EL (cell line): ENCODE data around the gene MYOCD.
"Not testable (repeated sequence)": the region's sequence is repeated elsewhere in the genome, so short reads cannot be mapped to it uniquely, and the experiment has no call there.

ENCODE experiments used
- DNase-seq: peaks from one replicate; pipeline ENCODE4 v3.0.0-alpha.2; 2016

Gene MYOCD

DNA sequence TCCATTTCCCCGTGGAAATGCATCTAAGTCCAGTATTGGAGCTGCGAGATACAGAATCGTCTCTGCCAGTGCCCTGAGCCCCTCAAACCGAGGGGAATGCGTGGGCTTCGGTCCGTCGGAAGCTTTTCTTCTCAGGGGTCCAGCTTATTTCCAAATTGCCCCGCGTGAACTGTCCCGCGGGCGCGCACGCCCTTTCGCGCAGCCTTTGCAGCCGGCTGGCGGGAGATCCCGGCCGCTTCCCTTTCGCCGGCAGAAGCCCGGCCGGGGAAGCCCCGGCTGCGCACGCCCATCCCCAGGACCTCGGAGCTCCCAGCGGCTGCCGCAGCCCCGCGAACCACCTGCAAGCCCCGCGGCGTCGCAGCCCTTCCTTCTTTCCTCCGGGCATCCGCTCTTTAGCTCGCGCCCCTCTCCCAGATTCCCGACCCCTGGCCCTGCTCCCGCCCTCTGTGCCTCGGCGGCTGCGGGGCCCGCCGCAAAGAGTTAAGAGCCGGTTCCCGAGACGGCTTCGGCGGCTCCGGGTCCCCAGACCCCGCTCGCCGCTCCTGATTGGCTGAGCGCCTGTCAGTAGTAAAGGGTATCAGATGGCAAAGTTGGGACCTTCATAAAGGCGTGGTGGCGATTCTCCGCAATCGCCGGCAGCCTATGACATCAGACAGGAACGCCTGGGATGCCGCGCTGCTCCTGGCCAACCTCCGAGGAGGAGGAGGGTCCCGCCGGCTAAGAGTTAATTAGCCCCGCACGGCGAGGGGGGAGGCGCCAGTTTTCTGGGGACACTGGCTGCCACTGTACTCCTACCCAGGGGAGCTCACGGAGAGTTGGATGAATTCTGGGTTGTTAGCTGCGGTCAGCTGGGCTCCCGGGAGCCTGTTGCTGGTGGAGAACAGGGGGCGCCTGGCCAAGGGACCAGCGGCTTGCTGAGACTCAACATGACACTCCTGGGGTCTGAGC, at the start of gene MYOCD:
Gene MYOCD (plus strand): TSS at position 628 of the 948 bp plus-strand sequence. CDS start 299 bp downstream, at position 927.
- DNase-seq = peak; percentile 69

GRCh38 chr17:12616161-12616560, 49.5 kb upstream of the MYOCD start:
- DNase-seq = no peak

DNA sequence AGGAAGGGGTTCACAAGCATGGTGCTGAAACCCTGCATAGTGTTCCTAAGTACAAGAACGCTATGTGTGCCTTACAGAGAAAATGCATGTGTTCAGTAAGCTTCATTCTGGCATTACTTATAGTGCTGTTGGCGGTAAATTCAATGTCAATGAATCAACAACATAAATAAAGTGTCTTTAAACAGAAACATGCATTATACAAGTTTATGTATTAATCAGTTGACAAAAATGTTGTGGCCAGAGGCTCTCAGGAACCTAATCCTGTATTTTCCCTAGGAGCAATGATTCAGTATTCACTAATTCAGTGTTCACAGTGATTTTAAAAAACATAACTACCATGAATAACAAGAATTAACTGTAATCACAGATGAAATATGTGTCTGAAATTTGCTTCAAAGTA, 47.1 kb upstream of the MYOCD start:
- peak; percentile 79 for DNase-seq

DNA sequence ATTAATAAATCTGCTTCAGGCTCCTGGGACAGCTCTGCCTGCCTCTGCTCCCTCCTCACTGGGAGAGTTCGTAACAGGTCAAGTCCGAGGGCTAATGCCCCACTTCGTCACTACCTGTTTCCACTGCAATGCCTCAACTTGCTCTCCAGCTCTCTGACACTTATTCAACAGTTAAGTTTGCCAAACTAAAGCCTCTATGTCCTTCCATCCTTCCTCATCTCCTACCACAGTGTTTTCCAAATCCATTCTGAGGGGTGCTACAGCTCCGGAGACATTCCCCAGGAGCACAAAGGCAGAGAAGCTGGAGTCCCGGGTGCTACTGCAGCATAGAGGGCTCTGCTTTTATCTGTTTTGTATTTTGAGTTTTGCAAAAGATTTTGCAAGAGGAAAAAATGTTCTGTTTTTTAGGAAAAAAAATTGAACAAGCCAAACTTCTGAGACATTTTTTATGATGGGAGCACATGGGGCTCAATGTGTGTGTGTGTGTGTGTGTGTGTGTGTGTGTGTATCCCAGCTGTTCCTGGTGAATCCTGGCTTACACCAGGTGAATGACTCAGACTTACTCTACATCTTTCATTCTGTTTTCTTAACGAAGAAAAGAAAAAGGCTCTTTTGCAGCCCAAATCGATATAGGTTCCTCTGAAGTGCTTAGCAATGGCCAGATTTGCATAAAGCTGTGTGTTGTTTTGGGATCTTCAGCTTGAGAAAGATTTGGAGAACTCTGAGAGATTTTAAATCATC, 46.1 kb upstream of the MYOCD start:
- peak; percentile 7 for DNase-seq

DNA sequence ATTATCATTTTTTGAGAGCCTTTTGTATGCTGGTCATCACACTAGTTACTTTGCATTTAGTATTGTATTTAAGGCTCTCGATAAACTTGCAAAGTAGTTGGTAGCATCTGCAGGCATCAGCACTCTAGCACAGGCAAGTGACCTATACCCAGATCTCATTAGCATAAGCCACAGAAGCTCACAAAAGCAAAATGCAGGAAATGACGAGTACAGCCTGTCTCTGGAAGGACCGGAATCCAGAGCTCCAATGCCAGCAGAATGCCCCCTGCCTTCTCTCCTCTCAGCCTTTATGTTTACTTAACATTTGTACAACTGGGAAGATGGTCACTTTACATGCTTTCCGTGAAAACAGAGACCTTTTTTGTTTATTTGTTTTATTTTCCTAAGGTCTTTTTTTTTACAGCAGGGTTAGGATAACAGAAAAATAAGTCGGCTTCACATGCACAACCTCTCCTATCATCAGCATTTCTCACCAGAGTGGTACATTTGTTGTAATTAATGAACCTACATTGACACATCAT, 45.4 kb upstream of the MYOCD start:
- peak; percentile 72 for DNase-seq

- DNase-seq = peak; percentile 17
These were observed 43.0 kb upstream of the MYOCD start for GRCh38 chr17:12622726-12623125.

- DNase-seq = no peak
These were observed 42.4 kb upstream of the MYOCD start for GRCh38 chr17:12623220-12623848.

DNA sequence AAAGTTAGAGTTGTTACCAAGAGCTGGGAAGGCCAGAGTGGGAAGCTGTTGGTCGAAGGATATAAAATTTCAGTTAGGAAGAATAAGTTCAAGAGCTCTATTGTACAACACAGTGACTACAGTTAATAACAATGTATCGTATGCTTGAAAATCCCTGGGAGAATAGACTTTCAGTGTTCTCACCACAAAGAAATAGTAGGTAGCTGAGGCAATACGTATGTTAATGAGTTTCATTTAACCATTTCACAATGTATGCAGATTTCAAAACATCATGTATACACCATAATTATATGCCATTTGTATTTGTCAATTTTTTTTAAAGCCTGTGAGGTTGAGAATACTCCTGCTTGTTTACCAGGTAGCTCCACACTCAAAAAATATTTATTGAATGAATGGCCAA, 41.5 kb upstream of the MYOCD start:
- no peak for DNase-seq

DNA sequence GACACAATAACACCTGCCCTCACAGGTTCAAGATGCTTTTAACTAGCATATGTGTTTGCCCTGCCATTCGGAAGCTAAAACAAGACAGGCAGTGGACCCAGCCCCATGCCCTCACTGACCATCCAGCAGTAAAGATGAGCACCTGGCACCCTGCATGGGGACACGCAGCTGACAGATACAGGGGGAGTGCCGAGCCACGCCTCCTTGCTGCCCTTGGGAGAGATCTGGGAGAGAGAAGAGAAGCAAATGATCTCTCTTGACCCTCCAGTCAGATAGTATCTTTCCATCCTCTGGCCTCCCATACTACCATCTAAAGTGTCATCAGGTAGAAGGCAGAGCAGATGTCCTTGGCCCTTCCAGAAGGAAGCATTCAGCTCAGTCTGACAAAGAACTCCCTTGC, 40.6 kb upstream of the MYOCD start:
- no peak for DNase-seq

DNA sequence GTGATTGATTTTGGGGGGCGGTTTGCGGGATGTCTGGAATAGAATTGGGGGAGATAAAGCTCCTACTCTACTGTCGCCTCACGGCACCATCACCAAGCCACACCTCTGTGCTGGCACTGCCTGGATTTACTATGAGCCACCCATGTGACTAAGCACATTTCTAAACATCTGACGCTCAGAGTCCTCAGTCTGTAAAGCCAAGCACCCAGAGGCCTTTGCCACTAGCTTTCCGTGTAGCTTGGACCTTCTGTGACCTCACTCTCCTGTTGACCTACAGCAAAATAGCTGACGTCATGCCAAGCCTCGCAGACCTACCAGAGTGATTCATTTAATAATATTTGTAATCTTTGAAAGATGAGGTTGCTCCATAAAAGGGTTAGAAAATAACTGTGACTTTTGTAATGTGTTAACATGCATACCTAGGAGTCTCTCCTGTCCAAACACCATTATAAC, 38.5 kb upstream of the MYOCD start:
- DNase-seq = peak; percentile 92

- peak; percentile 50 for DNase-seq
These were observed 37.8 kb upstream of the MYOCD start for GRCh38 chr17:12627781-12628451.

DNA sequence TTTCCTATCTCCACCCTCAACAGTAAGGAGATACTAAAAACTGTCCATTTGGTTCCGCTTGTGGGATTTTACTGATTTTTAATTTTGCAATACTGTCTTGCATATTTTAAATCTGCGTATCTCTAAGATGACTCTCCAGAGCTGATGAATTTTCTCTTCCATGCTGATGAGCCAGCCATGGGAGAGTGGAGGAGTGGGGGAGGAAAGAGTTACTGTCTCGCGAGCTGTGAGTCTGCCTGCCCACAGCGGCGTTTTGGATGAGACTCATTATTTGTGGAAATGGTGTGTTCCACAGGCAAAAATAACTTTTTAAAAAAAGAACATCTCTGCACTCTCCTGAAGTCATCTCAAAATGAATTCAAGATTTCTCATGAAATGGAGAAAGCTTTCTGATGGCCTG, 34.6 kb upstream of the MYOCD start:
- DNase-seq = no peak

DNA sequence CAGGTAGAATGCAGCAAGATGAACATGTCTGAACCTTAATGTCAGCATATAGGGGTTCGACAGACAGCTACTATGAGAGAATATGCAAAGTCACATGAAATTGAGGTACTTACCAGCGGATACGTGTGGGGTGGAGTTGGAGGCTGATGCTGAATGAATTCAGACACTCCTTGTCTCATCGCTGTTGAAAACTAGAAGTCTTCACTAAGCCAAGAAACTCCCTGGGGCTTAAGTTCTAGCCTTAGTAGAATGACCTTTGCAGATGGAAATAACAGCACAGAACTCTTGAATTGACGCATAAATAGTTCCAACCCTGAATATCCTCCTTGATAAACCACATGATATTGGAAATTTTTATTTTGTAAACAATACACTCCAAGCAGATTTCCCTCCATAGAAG, 32.9 kb upstream of the MYOCD start:
- no peak for DNase-seq

DNA sequence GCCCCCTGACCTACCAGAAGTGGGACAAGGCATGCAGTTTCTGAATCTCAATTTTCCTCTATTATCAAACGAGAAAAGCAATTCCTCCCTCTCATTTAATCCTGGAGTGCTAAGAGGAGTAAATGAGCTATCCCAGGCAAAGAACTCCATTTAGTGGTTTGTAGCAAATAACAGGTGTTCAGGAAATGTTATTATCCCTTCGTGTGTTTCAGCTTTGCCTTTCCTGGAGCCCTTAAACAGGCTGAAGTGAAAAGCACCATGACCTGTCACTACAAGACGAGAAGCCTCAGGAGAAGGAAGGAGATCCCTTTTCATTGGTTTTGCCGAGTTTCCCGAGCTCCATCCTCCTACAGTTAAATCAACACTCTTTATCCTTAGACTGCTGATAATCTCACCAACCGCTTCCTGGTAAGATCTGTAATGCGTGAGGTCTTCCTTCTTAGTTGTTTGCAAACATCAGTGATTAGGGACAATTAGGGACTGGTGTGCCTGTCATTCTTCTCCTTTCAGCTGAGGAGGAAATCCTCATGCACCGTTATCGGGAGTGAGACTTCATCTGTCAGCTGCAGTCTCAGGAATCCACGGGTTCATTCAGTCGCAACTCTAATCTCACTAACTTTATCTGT, 30.8 kb upstream of the MYOCD start:
- no peak for DNase-seq

DNA sequence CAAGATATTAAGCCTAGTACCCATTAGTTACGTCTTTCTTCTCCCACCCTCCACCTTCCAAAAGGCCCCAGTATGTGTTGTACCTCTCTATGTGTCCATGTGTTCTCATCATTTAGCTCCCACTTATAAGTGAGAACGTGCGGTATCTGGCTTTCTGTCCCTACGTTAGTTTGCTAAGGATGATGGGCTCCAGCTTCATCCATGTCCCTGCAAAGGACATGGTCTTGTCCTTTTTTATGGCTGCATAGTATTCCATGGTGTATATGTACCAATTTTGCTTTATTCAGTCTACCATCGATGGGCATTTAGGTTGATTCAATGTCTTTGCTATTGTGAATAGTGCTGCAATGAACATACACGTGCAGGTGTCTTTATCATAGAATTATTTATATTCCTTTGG, 29.7 kb upstream of the MYOCD start:
- not testable (repeated sequence) for DNase-seq

DNA sequence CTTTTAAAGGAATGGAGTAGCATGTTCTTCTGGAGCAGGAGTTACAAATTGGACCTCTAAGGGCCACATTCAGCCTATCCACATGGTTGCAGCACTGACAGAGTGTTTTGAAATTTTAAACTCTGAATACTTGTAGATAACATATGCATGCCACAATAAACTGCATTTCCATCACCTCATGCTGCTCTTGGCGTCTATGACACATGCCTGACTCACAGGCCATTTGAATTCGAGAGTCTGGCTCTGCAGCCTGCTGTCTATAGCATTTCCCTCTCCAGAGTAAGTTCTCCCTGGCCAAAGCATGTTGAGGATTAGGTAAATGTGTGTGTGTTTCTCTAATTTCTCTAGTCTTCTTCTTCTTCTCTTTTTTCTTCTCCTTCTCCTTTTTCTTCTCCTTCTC, 28.7 kb upstream of the MYOCD start:
- DNase-seq = peak; percentile 80

DNA sequence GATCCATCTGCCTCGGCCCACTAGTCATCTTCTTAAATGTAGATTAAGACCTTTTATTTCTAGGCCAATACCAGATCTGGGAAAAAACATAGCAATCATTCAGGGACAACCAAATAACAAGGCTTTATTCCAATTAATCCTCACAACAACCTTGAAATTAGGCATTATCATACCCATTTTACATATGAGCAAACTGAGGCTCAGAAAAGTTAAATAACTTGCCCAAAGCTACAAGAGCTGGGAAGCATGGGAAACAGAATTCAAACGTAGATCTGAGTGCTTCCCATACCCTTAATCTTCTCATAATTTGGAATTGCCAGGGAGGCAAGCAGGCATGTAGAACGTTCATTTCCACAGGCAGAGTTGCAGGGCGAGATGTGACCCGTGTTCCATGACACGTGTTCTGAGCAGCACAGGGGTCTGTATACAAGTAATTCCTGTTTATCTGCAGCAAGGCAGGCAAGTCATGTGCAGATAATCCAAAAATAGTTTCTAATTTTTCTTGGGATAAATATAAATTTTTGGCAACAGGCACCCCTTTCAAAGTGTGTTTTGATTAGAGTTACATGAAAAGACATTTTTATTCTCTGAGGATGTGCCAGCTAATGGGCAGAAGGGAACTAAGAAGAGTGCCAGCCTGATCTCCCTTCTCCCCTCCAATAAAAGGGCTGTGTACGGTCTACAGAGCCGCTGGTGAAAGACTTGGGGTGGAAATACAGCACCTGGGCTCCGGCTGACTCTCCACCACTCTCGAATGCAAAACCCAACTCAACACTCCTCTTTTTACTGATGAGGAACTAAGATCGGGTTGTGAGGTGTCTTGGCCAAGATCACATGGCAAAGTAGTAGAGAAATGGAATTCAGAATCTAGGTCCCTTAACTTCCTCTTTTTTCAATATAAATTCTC, 27.7 kb upstream of the MYOCD start:
- no peak for DNase-seq

DNA sequence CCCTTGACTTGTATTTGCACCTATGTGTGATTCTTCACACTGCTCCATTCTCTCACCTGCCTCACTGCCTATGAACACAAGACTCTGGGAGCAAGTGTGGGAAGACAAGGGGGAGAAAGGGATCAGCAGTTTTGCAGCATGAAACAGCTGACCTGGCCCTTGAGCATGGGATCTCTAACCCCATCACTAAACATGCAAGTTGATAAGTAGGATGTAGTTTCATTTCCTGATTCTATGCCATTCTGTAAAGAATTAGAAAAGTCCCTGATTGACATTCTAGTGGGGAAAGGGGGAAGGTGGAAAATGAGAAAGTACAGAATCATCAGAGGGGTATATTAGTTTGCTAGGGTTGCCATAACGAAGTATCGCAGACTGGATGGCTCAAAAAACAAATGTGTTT, 25.3 kb upstream of the MYOCD start:
- DNase-seq = no peak

GRCh38 chr17:12641084-12641483, 24.6 kb upstream of the MYOCD start:
- no peak for DNase-seq

DNA sequence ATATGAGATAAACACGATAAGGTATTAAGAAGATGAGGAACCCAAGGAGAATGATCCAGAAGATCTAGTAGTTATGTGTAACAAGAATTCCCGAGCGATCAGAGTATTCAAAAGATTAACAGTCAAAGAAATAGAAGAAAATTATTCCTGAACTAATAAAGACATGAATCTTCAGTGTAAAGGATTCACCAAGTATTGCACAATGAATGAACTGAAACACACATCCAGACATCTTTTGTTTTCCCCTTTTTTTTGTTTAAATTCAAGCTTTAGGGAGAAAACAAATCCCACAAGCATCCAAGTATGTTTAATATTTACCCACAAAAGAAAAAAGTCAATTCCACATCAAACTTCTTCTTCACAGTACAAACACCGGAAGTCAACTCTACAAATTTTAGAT, 23.7 kb upstream of the MYOCD start:
- DNase-seq = no peak

GRCh38 chr17:12643822-12644221, 21.9 kb upstream of the MYOCD start:
- DNase-seq = no peak
